COLO668 (cell line): ENCODE measurements around the gene CMTM8.
"Not testable (repeated sequence)": the region's sequence is repeated elsewhere in the genome, so short reads cannot be mapped to it uniquely, and the experiment has no call there.

Experiments used
- DNase-seq: peaks from one replicate; lab custom pipeline; 2025; ENCODE audit not compliant: unreplicated experiment; lab: John Stamatoyannopoulos, UW

Gene CMTM8, protein sequence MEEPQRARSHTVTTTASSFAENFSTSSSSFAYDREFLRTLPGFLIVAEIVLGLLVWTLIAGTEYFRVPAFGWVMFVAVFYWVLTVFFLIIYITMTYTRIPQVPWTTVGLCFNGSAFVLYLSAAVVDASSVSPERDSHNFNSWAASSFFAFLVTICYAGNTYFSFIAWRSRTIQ

DNA sequence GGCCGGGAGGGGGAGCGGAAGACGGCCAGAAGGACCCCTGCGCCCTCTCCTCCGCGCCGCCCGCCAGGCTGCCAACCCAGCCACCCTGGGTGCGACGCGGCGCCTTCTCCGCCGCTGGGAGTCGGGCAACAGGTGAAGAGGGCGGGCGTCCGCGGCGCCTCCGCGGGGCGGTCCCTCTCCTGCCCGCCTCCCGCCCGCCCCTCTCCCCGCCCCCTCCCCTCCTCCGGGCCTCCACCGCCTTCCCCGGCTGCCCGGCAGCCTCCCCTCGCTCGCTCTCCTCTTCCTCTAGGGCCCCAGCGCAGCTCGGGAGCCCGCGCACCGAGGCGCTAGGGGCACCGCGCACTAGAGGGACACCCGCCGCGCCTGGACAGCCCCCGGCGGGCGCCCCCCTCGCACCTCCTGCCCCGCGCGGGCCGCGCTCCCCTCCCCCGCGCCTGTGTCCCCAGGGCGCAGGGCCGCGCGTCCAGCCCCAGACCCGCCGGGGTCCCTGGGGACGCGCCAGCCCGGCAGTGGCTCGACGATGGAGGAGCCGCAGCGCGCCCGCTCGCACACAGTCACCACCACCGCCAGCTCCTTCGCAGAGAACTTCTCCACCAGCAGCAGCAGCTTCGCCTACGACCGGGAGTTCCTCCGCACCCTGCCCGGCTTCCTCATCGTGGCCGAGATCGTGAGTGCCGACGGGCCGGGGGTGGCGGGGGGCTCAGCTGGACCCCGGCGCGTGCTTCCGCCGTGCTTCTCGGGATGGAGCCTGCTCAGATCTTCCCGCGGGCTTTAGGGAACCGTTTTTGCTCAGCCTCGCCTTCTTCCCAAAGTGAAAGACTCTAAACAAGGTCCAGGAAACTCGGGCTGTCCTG is at the start of gene CMTM8:
CMTM8 (plus strand) TSS at position 228 of the 854 bp plus-strand sequence; CDS start at position 521, 293 bp downstream.
- peak; percentile 78 for DNase-seq

DNA sequence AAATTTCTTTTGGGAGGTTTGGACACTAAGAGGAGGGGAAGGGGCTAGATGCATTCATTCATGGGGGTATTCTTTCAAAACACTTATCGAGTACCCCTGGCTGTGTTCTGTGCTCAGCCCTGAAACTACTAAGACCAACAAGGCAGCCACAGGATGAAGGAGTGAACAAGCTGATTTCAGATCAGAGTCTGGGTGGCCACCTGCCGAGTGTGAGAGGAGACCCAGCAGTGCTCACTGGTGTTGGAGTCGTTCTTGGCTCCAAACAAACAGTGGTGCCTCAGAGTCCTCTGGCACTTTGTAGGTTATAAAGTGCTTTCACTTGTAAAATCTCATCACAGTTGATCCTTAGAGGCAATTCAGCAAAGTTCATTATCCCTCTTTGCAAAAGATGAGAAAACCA is 48.8 kb upstream of the CMTM8 start:
- no peak for DNase-seq

DNA sequence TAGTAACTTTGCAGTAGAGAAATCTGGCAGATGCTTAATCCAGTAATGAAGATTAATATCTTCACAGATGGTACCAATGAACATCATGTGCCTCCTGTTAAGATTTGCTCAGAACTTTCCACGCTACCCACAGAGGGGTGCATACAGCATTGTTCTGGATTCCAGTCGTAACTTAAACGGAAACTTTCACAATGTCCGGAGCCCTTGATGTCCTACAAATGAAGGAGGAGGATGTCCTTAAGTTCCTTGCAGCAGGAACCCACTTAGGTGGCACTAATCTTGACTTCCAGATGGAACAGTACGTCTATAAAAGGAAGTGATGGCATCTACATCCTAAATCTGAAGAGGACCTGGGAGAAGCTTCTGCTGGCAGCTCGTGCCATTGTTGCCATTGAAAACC is 47.9 kb upstream of the CMTM8 start:
- not testable (repeated sequence) for DNase-seq

DNA sequence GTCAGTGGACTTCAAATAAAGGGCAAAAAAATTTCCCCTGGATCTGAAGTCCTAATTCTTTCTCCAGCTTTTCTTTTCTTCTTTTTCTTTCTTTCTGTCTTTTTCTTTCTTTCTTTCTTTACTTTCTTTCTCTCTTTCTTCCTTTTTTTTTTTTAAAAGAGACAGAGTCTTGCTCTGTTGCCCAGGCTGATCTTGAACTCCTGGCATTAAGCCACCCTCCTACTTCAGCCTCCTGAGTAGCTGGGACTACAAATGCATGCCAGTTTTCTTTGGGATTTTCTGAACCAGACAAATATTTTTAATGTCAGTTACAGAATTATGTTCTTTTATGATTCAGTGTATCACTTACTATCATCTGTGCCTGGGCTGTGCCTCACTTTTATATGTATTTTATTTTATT is 45.4 kb upstream of the CMTM8 start:
- no peak for DNase-seq

DNA sequence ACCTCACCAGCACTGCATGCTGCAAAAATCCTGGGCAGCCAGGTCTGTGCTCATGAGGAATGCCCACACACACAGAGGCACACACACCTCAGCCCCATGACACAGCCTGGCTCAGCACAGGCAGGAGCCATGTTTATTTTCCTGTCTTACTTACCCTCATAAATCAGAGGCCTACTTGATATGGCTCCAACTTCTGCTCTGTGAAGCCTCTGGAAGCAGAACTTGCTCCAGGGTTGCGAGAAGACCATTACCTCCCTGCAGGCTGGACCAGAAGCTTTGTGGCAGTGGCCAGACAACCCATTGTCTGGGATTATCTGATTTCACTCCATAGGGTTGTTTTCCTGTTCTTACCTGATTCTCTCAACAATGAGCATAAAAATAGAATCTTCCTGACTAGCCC is 43.8 kb upstream of the CMTM8 start:
- DNase-seq, result no peak

DNA sequence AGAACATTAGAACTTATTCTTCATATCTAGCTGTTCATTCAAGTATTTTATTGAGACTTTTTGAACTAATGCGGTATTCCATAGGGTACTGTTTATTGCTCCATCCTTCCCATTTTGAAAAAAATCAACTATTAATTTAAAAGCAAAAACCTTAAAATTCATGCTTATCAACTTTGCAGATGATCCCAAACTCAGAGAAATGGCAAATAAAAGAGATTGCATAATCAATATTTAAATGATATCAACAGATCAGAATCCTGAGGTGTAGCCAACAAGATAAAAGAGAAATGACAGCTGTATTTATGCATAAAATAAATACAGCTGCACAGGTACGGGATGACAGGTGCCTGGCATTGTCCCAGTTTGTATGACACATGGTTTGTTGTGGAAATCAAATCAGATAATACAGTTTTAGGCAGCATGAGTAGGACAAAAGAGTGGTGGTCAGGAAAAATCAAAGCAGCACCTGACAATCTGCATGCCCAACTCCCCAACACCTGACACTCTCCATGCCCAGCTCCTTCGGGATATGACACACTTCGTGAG is 42.4 kb upstream of the CMTM8 start:
- DNase-seq, result peak; percentile 50

DNA sequence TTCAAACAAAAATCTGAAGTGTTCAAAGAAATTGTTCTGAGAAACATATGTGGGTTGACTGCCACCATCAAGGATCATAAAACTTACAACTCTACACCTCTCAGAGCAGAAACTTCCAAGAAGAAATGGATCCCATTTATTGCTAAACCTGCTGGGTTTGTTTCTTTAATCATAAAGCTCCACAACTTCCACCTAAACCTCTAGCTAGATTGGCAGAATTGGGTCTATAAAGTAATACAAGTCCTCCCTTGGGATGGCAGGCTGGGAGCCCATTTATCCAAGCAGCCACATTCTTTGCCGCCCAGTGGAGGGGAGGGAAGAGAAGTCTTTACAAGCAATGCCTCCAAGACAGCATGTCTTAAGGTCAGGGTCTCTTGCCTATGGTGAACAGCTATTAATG is 40.5 kb upstream of the CMTM8 start:
- DNase-seq, result no peak

DNA sequence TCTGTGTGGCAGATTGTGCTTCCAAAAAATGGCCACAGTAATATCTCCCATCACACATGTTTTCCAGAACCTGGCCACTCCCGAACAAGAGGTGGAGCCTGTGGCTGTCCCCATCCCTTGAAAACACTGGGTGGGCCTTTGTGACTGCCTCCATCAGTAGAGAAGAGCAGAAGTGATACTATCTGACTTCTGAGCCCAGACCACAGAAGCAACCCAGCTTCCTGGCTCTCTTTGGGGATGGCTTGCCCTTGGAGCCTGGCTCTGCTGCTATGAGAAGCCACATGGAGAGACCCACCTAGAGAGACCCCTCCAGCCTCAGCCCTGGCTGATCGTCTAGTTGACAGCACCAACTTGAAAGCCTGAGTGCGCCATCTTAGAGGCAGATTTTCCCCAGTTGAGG is 39.8 kb upstream of the CMTM8 start:
- DNase-seq, result no peak

DNA sequence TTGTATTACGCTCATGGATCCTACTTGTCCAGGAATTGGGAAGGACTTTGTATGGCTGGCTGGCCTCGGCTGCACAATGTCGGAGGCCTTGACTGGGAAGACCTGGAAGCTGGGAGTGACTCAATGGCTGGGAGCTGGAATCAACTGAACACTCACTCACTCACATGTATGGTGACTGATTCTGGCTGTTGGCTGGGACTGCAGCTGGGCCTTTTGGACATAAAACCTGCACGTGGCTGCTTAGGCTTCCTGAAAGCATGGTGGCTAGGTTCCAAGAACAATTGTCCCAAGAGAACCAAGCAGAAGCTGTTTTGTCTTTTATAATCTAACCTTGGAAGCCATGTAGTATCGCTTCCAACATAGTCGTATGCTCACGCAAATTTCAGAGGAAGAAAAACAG is 38.0 kb upstream of the CMTM8 start:
- DNase-seq, result no peak

DNA sequence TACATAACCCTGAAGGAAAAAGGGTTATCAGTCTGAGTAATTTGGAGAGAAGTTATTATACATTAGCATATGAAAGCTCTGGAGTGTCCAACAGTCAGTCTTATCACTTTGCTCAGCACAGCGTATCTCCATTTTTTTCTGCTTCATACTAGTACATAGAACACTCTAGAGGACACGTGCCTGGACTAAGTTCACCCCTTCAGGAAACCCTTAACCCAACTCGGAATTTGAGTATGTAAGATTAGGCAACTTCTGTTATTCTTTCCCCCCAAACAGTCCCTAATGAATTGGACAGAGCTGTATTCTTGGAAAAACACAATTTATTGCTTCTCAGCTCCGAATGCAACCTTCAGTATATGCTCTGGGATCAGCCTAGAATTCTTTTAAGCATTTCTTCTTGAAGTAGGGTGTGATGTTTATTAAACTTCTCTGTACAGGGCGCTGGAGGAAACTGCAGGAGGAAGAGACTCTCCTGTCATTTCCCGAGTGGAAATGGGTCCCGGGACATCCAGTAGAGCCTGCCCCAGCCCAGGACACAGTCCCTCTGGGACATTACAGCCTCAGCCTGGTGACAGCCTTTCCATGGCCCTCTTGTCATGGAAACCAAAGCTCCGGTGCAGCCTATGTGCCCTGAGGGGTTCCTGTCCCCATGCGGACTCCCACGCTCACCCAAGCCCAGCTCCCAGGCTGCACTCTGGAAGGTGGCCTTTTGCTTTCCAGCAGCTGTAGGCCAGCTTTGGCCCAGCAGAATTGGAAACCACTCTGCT is 37.3 kb upstream of the CMTM8 start:
- DNase-seq, result no peak

DNA sequence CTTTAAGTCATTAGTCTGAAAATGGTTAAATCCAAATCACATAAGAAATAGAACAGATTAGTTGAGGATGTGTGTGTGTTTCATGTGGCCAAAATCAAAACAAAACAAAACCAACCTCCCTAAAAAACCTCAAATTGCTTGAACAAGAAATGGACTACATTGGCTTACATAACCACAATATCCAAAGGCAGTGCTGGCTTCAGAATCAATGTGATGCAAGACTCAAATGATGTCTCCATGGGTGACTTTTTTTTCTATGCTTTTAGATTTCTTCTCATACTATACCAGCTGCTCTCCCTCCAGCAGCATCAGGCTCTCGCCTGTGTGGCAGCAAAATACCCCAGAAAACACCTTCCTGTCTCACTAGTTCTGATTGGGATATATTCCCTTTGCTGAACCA is 36.0 kb upstream of the CMTM8 start:
- DNase-seq, result no peak

DNA sequence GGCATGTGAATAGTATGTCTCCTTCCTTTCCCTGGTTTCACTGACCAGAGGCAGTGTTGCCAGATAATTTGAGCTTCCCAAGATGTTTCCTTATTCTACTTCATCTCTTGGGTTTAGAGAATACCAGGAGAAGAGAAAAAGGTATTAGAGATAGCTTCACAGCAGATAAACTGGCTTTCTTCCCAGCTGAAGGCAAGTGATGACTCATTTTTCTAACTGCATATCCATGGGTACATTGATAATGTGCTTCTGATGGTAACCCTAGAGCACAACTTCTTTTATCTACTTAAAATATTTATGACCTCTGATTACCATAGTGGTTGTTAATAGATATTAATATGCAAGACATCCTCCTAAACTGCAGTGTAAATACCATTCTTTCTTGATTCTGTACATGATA is 34.6 kb upstream of the CMTM8 start:
- no peak for DNase-seq

DNA sequence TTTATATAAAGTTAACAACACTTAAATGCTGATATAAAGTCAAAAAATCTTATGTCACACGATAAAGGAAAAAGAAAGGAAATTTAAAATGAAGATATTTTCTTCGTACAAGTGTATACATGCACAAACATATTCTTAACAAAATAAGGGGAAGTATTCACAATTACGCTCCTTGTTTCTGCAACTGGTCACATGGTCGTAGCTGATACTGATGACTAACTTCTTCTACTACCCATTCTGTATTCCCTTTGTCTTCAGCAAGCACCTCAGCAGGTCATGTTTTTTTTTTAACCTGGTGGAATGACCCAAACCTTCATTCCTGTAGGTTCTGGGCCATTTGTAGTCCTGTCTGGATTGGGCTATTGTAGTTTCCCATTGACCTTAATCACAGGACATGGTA is 30.0 kb upstream of the CMTM8 start:
- DNase-seq, result no peak

DNA sequence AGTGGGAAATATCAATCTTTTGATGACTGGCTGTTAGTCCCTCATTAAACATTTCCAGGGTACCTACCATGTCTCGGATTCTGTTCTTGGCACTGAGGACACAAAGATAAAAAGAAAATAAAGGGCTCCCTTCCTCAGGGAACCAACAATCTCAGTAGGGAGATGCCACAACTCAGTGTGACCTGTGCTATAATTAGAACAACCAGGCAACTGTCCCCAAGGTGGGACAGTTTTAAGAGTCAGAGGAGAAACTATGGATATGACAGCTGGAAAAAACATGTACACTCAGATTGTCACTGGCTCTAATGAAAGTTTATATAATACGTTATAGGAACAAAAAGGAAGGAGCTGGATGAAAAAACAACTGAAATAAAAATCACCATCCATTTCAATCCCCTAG is 23.3 kb upstream of the CMTM8 start:
- no peak for DNase-seq

DNA sequence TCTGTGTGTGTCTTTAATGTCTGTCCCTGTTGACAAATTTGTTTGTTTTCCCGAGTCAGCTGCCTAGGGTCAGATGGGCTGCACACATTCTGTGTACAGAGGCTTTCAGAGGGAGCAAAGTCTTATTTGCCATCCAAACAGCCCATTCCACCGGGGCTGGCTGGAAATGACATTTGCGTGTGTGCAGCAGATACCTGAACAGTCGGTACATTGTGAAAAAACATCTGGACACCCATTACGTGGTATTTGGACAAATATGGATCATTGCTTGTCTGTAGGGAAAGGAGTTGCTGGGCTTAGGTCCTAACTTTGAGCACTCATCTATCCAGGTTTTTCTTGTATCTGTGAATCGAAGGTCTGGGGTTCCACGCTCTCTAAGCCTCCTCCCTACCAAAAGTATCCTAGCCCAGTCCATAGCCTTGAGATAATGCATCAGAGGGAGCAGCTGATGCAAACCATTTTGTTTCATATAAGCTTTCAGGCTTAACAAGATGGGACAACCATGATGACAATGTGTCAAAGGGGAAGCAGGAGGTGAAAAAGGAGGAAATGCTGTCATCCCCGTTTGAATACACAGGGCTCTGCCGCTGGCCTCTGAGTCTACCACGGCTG is 22.2 kb upstream of the CMTM8 start:
- peak; percentile 68 for DNase-seq

DNA sequence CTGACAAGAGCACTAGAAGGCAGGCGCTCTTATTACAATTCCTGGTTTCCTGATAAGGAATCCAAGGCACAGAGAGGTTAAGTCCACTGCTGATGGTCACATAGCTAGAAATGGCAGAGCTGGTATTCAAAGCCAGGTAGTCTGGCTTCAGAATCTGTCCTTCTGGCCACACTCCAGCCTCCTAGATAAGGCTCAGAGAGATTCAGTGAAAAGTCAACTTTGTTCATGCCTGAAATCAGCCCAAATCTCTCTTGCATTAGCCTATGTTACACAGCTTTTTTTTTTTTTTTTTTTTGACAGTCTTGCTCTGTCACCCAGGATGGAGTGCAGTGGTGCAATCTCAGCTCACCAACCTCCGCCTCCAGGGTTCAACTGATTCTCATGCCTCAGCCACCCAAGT is 21.1 kb upstream of the CMTM8 start:
- no peak for DNase-seq

DNA sequence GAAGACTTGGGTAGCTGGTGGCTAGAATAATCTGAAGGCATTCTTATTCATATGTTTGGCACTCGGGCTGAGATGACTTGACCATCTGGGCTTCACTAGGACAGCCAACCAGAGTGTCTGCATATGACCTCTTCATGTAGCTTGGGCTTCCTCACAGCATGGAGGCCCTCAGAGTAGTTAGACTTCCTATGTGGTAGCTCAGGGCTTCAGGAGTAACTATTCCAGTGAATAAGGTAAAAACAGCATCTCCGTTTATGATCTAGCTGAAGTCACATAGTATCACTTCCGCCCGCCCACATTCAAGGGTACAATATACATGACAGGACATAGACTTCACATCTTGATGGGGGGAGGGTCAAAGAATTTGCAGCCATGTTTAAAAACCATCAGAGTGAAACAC is 18.9 kb upstream of the CMTM8 start:
- no peak for DNase-seq

DNA sequence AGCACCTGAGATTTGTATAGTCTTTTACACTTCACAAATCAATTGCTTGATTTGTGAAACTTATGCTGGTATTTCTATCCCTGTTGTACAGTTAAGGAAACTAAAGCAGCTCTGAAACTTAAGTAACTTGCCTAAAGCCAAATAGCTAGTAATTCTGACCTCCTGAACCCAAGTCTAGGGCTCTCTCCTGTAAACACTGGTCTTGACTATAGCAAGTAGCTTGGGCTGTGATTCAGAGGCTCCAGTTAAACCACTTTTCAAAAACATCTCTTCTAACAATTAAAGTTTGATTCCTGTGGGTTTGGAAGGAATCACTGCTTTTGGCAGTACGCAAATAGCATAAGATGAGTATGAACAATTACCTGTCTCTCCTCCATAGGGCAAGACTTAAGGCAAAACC is 18.5 kb upstream of the CMTM8 start:
- DNase-seq, result no peak

DNA sequence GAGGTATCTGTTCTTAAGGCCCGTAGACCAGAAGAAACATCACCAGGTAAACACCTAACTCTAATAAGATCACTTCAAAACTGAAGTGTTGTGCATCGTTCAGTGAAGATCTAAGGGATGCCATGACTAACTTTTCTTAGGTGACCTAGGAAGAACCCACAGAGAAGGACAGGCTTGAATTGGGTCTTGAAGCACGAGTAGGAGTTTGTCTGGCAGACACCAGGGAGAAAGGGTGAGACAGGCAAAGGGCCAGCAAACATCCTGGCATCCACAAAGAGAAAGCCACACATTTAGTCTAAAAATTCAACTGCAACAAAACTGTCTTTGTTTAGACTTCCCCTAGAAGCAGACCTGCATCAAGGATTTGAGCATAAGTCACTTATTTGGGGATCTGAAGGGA is 15.5 kb upstream of the CMTM8 start:
- no peak for DNase-seq

DNA sequence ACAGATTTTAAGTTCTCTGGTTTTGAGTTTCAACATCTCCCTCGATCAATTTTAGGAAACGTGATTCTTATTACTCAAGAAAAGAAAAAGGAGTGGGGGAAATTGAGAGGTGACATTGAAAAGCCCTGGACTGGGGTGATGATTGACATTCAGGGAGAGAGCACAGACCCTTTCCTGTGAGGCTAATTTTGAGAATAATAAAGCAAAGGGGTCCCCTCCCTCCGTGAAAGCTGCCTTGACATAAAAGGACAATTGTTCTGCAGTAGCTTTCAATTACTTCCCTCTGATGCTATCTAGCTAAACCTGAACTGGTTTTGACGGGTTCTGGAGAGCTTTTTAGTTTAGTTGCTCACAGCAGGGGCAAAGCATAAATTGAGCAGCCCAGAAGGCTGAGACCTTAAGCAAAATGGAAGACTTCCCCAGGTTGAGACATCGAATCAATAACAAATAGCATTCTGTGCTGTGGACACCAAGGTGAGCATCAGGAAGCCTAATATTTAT is 14.4 kb upstream of the CMTM8 start:
- DNase-seq, result no peak

DNA sequence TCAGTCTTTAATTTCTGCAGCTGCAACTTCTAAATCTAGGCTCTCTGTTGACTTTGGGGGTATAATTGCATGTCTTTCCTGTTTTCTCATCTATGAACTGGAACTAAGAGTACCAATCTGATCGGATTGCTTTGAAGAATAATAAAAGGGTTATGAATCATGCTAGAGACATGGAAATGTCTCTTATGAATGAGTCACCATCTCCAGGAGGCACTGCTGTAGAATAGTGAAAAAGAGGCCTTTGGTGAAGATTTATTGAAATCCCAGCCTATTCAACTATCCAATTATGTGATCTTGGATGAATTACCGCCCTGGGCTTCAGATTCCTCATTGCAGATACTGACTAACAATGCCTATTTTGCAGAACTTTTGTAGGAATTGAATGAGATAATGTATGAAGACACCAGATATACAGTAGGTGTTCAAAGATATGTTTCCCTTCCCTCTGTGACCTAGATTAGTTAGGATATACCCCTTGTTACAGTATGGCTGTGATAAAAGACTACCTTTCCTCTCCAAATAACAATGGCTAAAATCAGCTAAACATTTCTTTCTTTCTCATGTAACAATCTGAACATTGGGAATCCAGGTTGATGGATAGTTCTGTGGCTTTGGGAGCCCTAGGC is 11.5 kb upstream of the CMTM8 start:
- DNase-seq, result no peak
